ENCODE data around the gene HOXA9.

DNA sequence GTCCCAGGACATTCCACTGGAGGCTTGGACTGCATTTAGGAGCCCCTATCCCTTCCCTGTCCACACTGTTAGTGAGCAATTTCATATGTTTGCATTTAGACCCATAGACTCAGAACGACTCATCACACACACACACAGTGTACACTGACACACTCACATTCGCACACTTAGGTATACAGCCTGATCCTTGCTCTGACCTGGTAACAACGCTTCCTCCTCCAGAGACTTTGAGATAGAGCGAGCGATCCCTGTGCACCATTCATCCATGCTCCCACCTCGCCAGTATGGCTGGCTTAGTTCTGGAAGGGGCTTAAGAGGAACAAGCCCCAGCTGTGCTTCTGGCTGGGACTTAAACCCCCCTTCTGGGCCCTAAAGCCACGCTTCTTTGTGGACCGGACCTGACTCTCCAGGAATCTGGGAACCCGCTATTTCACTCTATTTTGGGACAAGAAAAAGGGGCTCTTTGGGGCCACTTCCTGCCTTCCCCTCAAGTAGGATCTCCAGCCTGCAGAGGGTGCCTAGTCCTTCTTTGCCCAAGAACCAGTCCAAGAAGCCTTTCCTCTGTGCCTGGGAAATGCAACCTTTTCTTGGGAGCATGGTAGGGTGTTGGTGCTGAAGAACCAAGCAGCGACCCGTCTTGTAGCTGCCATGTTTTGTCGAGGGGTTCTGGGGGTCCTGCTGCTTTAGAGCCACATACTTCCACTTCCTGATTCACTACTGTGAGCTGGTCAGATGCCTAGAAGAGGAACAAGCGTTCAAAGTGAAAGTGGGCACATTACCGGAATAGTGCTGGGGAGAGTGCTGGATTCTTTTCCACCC is 35.6 kb upstream of the HOXA9 start:
- TF ChIP-seq, protein P1, sequence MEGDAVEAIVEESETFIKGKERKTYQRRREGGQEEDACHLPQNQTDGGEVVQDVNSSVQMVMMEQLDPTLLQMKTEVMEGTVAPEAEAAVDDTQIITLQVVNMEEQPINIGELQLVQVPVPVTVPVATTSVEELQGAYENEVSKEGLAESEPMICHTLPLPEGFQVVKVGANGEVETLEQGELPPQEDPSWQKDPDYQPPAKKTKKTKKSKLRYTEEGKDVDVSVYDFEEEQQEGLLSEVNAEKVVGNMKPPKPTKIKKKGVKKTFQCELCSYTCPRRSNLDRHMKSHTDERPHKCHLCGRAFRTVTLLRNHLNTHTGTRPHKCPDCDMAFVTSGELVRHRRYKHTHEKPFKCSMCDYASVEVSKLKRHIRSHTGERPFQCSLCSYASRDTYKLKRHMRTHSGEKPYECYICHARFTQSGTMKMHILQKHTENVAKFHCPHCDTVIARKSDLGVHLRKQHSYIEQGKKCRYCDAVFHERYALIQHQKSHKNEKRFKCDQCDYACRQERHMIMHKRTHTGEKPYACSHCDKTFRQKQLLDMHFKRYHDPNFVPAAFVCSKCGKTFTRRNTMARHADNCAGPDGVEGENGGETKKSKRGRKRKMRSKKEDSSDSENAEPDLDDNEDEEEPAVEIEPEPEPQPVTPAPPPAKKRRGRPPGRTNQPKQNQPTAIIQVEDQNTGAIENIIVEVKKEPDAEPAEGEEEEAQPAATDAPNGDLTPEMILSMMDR (IDR thresholded peaks at IDR 0.05; ENCODE audit: low read depth, low read length): no peak
- TF ChIP-seq MAX (IDR thresholded peaks at IDR 0.05; ENCODE audit: low read depth, low read length): peak; percentile 67; the same call in 1 of the 2 replicates
- TF ChIP-seq POLR2A (IDR thresholded peaks at IDR 0.05; ENCODE audit: extremely low read depth, insufficient read length): peak; percentile 88
- peak; percentile 89 for TF ChIP-seq MYC (IDR thresholded peaks at IDR 0.05; ENCODE audit: low read depth, low read length)

Data from NB4 (cell line).